IMR-90 (cell line): ENCODE results near the gene F13A1. TPM values are rescaled to one million over a fixed set of nuclear protein-coding genes. Genes with fewer than 3 reads are reported as not detected.

ENCODE experiments used
- ATAC-seq: fragments of 200-7000 bp; cut with Tn5 transposase; 2 replicates; pipeline ENCODE4 v1.9.1; 2020; ENCODE audit warnings: low read depth, mild to moderate bottlenecking, moderate library complexity
- BruUV-seq: library from RNA; stranded (reverse); fragments of 400-500 nt; replicated peaks from 2 replicates; lab custom pipeline; 2021; lab: Mats Ljungman, UMichigan
- CTCF ChIA-PET: fragments of 300-600 bp; formaldehyde crosslinking; extraction: SDS; loops from one replicate; lab custom pipeline; 2021; ENCODE audit warnings: antibody characterized with exemption; lab: Yijun Ruan, JAX
- POLR2A ChIA-PET: fragments of 300-600 bp; sonication (Branson Sonifier 250); formaldehyde crosslinking; loops from one replicate; lab custom pipeline; 2022; ENCODE audit warnings: antibody characterized with exemption; ENCODE audit not compliant: unreplicated experiment; lab: Charles Lee
- DNase-seq: peaks from one replicate; pipeline ENCODE4 v3.0.0; 2013
- H2AFZ ChIP-seq: replicated peaks from 2 replicates; pipeline ENCODE3; 2013; ENCODE audit warnings: low read length, mild to moderate bottlenecking; ENCODE audit not compliant: poor library complexity
- H2AK5ac ChIP-seq: 2 replicates; pipeline ENCODE4 v1.6.1; 2013; ENCODE audit warnings: low read depth, low read length, inconsistent platforms
- H2AK9ac ChIP-seq: replicated peaks from 2 replicates; pipeline ENCODE3; 2013; ENCODE audit warnings: mild to moderate bottlenecking, low read depth, low read length, moderate library complexity; ENCODE audit not compliant: poor library complexity
- H2BK120ac ChIP-seq: 2 replicates; pipeline ENCODE4 v1.6.1; 2013; ENCODE audit warnings: low read depth, low read length, inconsistent platforms
- H2BK15ac ChIP-seq: 3 replicates; pipeline ENCODE4 v1.6.1; 2013; ENCODE audit warnings: low read depth, low read length, inconsistent platforms
- H2BK20ac ChIP-seq: 2 replicates; pipeline ENCODE4 v1.6.1; 2013; ENCODE audit warnings: low read depth, mild to moderate bottlenecking, inconsistent platforms, low read length, moderate library complexity
- H2BK5ac ChIP-seq: 2 replicates; pipeline ENCODE4 v1.6.1; 2013; ENCODE audit warnings: mild to moderate bottlenecking, low read depth, low read length, inconsistent platforms; ENCODE audit not compliant: poor library complexity, severe bottlenecking
- H3K14ac ChIP-seq: replicated peaks from 2 replicates; pipeline ENCODE4 v1.6.1; 2013; ENCODE audit warnings: low read depth, low read length, inconsistent platforms
- H3K18ac ChIP-seq: 2 replicates; pipeline ENCODE4 v1.6.1; 2013; ENCODE audit warnings: low read depth, low read length, control low read depth
- H3K23ac ChIP-seq: 2 replicates; pipeline ENCODE4 v1.6.1; 2013; ENCODE audit warnings: low read depth, low read length, inconsistent platforms
- H3K27ac ChIP-seq: 2 replicates; pipeline ENCODE4 v1.5.1; 2013; ENCODE audit warnings: mild to moderate bottlenecking, control low read depth, low read length; ENCODE audit not compliant: insufficient read depth
- H3K27me3 ChIP-seq: 2 replicates; pipeline ENCODE4 v1.6.1; 2013; ENCODE audit warnings: low read length; ENCODE audit not compliant: control insufficient read depth, insufficient read depth
- H3K36me3 ChIP-seq: 2 replicates; pipeline ENCODE4 v1.6.1; 2013; ENCODE audit warnings: low read length, mixed read lengths; ENCODE audit not compliant: control insufficient read depth, insufficient read depth
- H3K4ac ChIP-seq: 2 replicates; pipeline ENCODE4 v1.6.1; 2013; ENCODE audit warnings: low read depth, low read length, inconsistent platforms
- H3K4me1 ChIP-seq: 2 replicates; pipeline ENCODE4 v1.6.1; 2013; ENCODE audit warnings: low read length, mixed read lengths; ENCODE audit not compliant: control insufficient read depth, insufficient read depth
- H3K4me2 ChIP-seq: 2 replicates; pipeline ENCODE4 v1.6.1; 2013; ENCODE audit warnings: low read depth, mild to moderate bottlenecking, control low read depth, low read length, moderate library complexity
- H3K4me3 ChIP-seq: 2 replicates; pipeline ENCODE4 v1.5.1; 2013; ENCODE audit warnings: low read depth, mild to moderate bottlenecking, control low read depth, low read length, moderate library complexity; ENCODE audit not compliant: insufficient read depth
- H3K56ac ChIP-seq: 2 replicates; pipeline ENCODE4 v1.6.1; 2013; ENCODE audit warnings: low read length, inconsistent platforms; ENCODE audit not compliant: insufficient read depth; ENCODE audit errors: extremely low read depth
- H3K79me1 ChIP-seq, 2 experiments: 2 replicates each; pipeline ENCODE4 v1.6.1; 2013; ENCODE audit warnings: low read length in 2 of 2, inconsistent platforms in 1 of 2, low read depth in 1 of 2
- H3K9ac ChIP-seq: 2 replicates; pipeline ENCODE4 v1.6.1; 2013; ENCODE audit warnings: low read depth, low read length, control low read depth
- H3K9me1 ChIP-seq: 2 replicates; pipeline ENCODE4 v1.6.1; 2013; ENCODE audit warnings: low read length, inconsistent platforms; ENCODE audit not compliant: insufficient read depth
- H3K9me3 ChIP-seq: 2 replicates; pipeline ENCODE4 v1.6.1; 2013; ENCODE audit warnings: low read length; ENCODE audit not compliant: control insufficient read depth, insufficient read depth
- H4K20me1 ChIP-seq: 2 replicates; pipeline ENCODE4 v1.6.1; 2013; ENCODE audit warnings: low read length, inconsistent platforms; ENCODE audit not compliant: insufficient read depth
- H4K5ac ChIP-seq: 2 replicates; pipeline ENCODE4 v1.6.1; 2013; ENCODE audit warnings: mild to moderate bottlenecking, low read depth, low read length, control low read depth
- H4K8ac ChIP-seq, 2 experiments: 2 replicates each; pipeline ENCODE4 v1.6.1; 2013; ENCODE audit warnings: low read depth in 2 of 2, low read length in 2 of 2, control low read depth in 1 of 2, inconsistent platforms in 1 of 2
- H4K91ac ChIP-seq: 2 replicates; pipeline ENCODE4 v1.6.1; 2013; ENCODE audit warnings: low read depth, low read length, inconsistent platforms; ENCODE audit not compliant: insufficient read depth
- BHLHE40 ChIP-seq: fragments of 150-350 bp; IDR thresholded peaks from 2 replicates; pipeline ENCODE4 v1.6.1; 2016; ENCODE audit warnings: mild to moderate bottlenecking, low read depth, low read length
- CEBPB ChIP-seq: IDR thresholded peaks from 2 replicates; pipeline ENCODE4 v1.6.1; 2012; ENCODE audit warnings: low read depth, low read length, improper control_type of control experiment
- CHD1 ChIP-seq: IDR thresholded peaks from 2 replicates; pipeline ENCODE4 v1.6.1; 2012; ENCODE audit warnings: low read depth, low read length, improper control_type of control experiment
- FOS ChIP-seq: fragments of 150-350 bp; IDR thresholded peaks from 2 replicates; pipeline ENCODE4 v1.6.1; 2016; ENCODE audit warnings: low read depth, low read length
- MAFK ChIP-seq: IDR thresholded peaks from 2 replicates; pipeline ENCODE4 v1.6.1; 2012; ENCODE audit warnings: low read depth, low read length, improper control_type of control experiment
- MAZ ChIP-seq: IDR thresholded peaks from 2 replicates; pipeline ENCODE4 v1.6.1; 2012; ENCODE audit warnings: low read depth, mild to moderate bottlenecking, low read length, improper control_type of control experiment, moderate library complexity, borderline replicate concordance
- MXI1 ChIP-seq: IDR thresholded peaks from 2 replicates; pipeline ENCODE4 v1.6.1; 2012; ENCODE audit warnings: low read depth, mild to moderate bottlenecking, low read length, moderate library complexity, borderline replicate concordance
- NFE2L2 ChIP-seq: fragments of 150-350 bp; IDR thresholded peaks from 2 replicates; pipeline ENCODE4 v1.6.1; 2016; ENCODE audit warnings: low read depth, mild to moderate bottlenecking, low read length
- POLR2A ChIP-seq: IDR thresholded peaks from 2 replicates; pipeline ENCODE4 v1.6.1; 2012; ENCODE audit warnings: mild to moderate bottlenecking, low read depth, low read length
- RCOR1 ChIP-seq: IDR thresholded peaks from 2 replicates; pipeline ENCODE4 v1.6.1; 2012; ENCODE audit warnings: mild to moderate bottlenecking, low read length, improper control_type of control experiment; ENCODE audit not compliant: insufficient replicate concordance
- RFX5 ChIP-seq: IDR thresholded peaks from 2 replicates; pipeline ENCODE4 v1.8.0; 2012; ENCODE audit warnings: low read depth, mild to moderate bottlenecking, low read length, moderate library complexity
- SMC3 ChIP-seq: fragments of 150-350 bp; IDR thresholded peaks from 2 replicates; pipeline ENCODE4 v1.6.1; 2016; ENCODE audit warnings: low read depth, mild to moderate bottlenecking, antibody characterized with exemption, low read length, moderate library complexity
- USF2 ChIP-seq: fragments of 150-350 bp; IDR thresholded peaks from 2 replicates; pipeline ENCODE4 v1.6.1; 2017; ENCODE audit warnings: mild to moderate bottlenecking, antibody characterized with exemption, low read length, low read depth
- WGBS, 2 experiments: methylation state at CpG; one replicate each; pipeline versions ENCODE4 v1.1.5 to v1.1.7; 2013; ENCODE audit warnings: missing lambda C conversion rate in 2 of 2; ENCODE audit not compliant: insufficient read length in 1 of 2; ENCODE audit errors: extremely low coverage in 2 of 2; 5-methylcytosine and 5-hydroxymethylcytosine counted together
- dilution Hi-C: fragments of 300-500 bp; cut with HindIII; formaldehyde crosslinking; loops from one replicate; pipeline ENCODE4 v1.14.3; 2018; ENCODE audit warnings: low sequenced_read_pairs; ENCODE audit not compliant: unreplicated experiment
- in situ Hi-C: fragments of 300-500 bp; cut with MboI; formaldehyde crosslinking; loops from 3 replicates; pipeline ENCODE4 v1.14.3; 2019; ENCODE audit warnings: low sequenced_read_pairs, inconsistent platforms, mixed read lengths
- intact Hi-C: fragments of 100-400 bp; cut with micrococcal nuclease; formaldehyde crosslinking; loops from 2 replicates; pipeline ENCODE4 v1.10.0; 2022
- polyA plus RNA-seq, 3 experiments: library from polyadenylated mRNA; depleted of rRNA; stranded (reverse); fragments of >200 nt; gene quantifications; 2 replicates each; pipeline ENCODE4 v1.2.3, GENCODE V29; 2012; ENCODE audit warnings: low replicate concordance in 1 of 3
- total RNA-seq: library from RNA; depleted of rRNA; stranded (reverse); fragments of >200 nt; gene quantifications from 2 replicates; pipeline ENCODE4 v1.2.3, GENCODE V29; 2012
- TF ChIP-seq, protein P1 (sequence below): fragments of 150-350 bp; IDR thresholded peaks from 2 replicates; pipeline ENCODE4 v1.6.1; 2016; ENCODE audit warnings: low read depth, mild to moderate bottlenecking, low read length, moderate library complexity, borderline replicate concordance
- TF ChIP-seq, protein P2 (sequence below): conservative IDR thresholded peaks from 2 replicates; pipeline ENCODE4 v1.5.1; 2012; ENCODE audit warnings: mild to moderate bottlenecking, low read depth, low read length, improper control_type of control experiment

Gene F13A1
- total and polyA plus RNA-seq, 2 of the 4 experiments (the other 2 are of a cell fraction), result not detected

GRCh38 chr6:6220718-6221117 lies 99.7 kb downstream of the F13A1 start:
- POLR2A ChIA-PET, result no interaction called here
- Histone ChIP-seq H3K18ac (no peak overlapping the region), H3K4me1 (no peaks in the 10 kb centered on the region), H3K36me3 (no peaks in the 10 kb centered on the region), H4K20me1 (no peaks in the 10 kb centered on the region), H3K79me1 (no peaks in the 10 kb centered on the region), H4K91ac (no peak overlapping the region), H3K9me1 (no peaks in the 10 kb centered on the region), H4K5ac (no peak overlapping the region), H2AK9ac (no peak overlapping the region), H2BK20ac (no peak overlapping the region), H2AK5ac (no peak overlapping the region), H2AFZ (no peak overlapping the region), H3K27me3 (no peaks in the 10 kb centered on the region), H3K4me3 (no peak overlapping the region), H4K8ac (no peak overlapping the region), H3K4me2 (no peak overlapping the region), H3K56ac (no peak overlapping the region), H2BK15ac (no peak overlapping the region), H3K4ac (no peak overlapping the region), H3K27ac (no peak overlapping the region), H3K9ac (no peak overlapping the region), H3K14ac (no peak overlapping the region), H3K9me3 (peaks cover 17% of the 10 kb centered on the region), H2BK5ac (no peak overlapping the region), H3K23ac (no peak overlapping the region), H2BK120ac (no peak overlapping the region)
- CTCF ChIA-PET, result no interaction called here
- WGBS, 2 experiments, result 60% methylated on average over 1 of the region's 2 CpGs; no CpG with 5 or more reads in 1 of the 2 experiments
- no TSS peak for BruUV-seq
- in situ Hi-C loops, result no loop called here
- ATAC-seq, result no peak
- no peak for DNase-seq
- dilution Hi-C loops, result no loop called here
- TF ChIP-seq USF2 (no peak), CEBPB (no peak), RCOR1 (no peak), NFE2L2 (no peak), MAFK (no peak), RFX5 (no peak), FOS (no peak), MAZ (no peak), CHD1 (no peak), SMC3 (no peak), POLR2A (no peak), MXI1 (no peak), BHLHE40 (no peak)
- TF ChIP-seq, protein P1, sequence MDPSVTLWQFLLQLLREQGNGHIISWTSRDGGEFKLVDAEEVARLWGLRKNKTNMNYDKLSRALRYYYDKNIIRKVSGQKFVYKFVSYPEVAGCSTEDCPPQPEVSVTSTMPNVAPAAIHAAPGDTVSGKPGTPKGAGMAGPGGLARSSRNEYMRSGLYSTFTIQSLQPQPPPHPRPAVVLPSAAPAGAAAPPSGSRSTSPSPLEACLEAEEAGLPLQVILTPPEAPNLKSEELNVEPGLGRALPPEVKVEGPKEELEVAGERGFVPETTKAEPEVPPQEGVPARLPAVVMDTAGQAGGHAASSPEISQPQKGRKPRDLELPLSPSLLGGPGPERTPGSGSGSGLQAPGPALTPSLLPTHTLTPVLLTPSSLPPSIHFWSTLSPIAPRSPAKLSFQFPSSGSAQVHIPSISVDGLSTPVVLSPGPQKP, result no peak
- TF ChIP-seq, protein P2, sequence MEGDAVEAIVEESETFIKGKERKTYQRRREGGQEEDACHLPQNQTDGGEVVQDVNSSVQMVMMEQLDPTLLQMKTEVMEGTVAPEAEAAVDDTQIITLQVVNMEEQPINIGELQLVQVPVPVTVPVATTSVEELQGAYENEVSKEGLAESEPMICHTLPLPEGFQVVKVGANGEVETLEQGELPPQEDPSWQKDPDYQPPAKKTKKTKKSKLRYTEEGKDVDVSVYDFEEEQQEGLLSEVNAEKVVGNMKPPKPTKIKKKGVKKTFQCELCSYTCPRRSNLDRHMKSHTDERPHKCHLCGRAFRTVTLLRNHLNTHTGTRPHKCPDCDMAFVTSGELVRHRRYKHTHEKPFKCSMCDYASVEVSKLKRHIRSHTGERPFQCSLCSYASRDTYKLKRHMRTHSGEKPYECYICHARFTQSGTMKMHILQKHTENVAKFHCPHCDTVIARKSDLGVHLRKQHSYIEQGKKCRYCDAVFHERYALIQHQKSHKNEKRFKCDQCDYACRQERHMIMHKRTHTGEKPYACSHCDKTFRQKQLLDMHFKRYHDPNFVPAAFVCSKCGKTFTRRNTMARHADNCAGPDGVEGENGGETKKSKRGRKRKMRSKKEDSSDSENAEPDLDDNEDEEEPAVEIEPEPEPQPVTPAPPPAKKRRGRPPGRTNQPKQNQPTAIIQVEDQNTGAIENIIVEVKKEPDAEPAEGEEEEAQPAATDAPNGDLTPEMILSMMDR, result no peak
- intact Hi-C loops, result no loop called here
